Fibroblast of skin of left quadriceps (primary cell): ENCODE measurements around the gene CRTC3.
"Not testable (repeated sequence)": the region's sequence is repeated elsewhere in the genome, so short reads cannot be mapped to it uniquely, and the experiment has no call there.

Experiments used
- DNase-seq, 2 experiments: peaks; one replicate each; pipeline ENCODE4 v3.0.0-alpha.2; 2013; ENCODE audit warnings: low read depth in 2 of 2

The CRTC3 gene

DNA sequence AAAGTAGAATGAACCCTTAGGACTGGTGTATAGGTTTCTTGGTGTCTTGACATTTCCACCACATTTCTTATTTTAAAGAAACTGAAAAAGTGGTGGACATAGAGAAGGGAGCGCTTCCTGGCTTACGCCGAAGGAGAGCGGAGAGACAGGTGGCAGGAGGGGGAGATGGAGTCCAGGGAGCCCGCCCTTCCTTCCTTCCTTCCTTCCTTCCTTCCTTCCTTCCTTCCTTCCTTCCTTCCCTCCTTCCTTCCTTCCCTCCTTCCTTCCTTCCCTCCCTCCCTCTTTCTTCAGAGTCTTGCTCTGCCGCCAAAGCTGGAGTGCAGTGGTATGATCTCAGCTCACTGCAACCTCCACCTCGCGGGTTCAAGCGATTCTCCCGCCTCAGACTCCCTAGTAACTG is 143.6 kb downstream of the CRTC3 start:
- not testable (repeated sequence) for DNase-seq

- DNase-seq, result no peak
Observed at GRCh38 chr15:90674476-90674875, 144.8 kb downstream of the CRTC3 start.

GRCh38 chr15:90675464-90675863 is 145.7 kb downstream of the CRTC3 start:
- no peak for DNase-seq

- DNase-seq, result no peak
Observed at GRCh38 chr15:90677807-90678790, 148.4 kb downstream of the CRTC3 start.

- DNase-seq, result no peak
Observed at GRCh38 chr15:90679959-90680358, 150.2 kb downstream of the CRTC3 start.

GRCh38 chr15:90680371-90680935 is 150.7 kb downstream of the CRTC3 start:
- DNase-seq, result peak; percentile 97

GRCh38 chr15:90681056-90681455 is 151.3 kb downstream of the CRTC3 start:
- no peak for DNase-seq

DNA sequence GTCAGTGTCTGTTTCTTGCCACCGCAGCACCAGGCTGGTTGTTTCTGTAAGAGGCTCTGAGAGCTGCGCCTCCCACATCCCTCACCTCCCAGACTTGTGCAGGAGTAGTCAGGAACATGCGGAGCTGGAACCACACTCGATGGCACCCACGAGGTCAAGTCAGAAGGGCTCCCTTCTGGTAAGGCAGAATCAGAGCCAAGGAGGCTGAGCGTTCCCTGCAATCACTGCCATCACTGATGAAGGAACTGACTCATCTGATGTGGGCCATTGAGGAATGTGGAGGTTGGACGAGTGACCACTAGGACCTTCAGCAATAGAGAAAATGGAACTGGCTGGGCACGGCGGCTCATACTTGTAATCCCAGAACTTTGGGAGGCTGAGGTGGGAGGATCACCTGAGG is 151.8 kb downstream of the CRTC3 start:
- no peak for DNase-seq

DNA sequence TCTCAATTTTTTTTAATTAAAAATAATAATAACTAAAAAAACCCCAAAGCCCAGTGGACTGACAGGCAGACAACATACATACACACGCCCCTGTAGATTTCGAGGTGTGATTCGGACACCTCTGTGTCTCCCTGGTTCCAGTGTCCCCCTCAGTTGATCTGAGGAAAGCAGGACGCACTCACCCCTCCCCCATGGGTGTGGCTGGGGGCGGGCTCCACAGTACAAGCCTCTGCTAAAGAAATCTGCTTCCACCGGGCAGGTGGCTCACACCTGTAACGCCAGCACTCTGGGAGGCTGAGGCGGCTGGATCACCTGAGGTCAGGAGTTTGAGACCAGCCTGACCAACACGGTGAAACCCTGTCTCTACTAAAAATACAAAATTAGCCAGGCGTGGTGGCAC is 153.6 kb downstream of the CRTC3 start:
- DNase-seq, result no peak

GRCh38 chr15:90683876-90684275 is 154.2 kb downstream of the CRTC3 start:
- DNase-seq, result no peak

GRCh38 chr15:90684281-90684680 is 154.6 kb downstream of the CRTC3 start:
- no peak for DNase-seq

DNA sequence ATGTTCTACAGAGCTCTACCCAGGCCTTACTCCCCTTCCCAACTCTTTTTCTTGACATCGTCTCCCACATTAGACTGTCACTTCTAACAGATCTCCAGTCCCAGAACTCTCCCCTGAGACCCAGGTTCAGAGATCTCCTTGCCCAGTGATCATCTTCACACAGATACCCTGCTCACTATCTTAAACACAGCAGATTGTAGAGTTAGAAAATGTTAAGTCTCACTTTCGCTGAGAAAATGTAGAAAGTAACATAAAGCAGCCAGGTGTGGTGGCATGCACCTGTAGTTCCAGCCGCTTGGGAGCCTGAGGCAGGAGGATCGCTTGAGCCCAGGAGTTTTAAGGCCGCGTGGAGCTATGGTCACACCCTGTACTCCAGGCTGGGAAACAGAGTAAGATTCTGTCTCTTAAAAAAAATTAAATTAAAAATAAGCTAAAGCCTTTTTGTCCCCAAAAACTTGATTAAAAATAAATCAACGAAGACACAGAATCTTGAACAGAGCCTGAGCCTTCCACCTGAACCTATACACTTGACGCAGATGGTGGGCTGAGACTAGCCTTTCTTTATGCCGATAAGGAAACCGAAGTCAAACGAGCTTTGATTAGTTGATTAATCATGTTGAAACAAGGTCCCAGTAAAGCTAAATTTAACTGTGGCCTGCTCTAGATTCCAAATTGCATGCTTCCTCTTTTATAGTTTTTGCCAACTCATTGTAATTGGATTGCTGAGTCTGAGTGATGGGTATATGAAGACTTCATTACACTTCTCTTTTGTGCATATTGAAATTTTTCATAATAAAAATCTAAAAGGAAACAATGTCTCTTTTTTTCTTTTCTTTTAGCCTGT is 156.1 kb downstream of the CRTC3 start:
- no peak for DNase-seq

- no peak for DNase-seq
Observed at GRCh38 chr15:90686435-90687218, 156.9 kb downstream of the CRTC3 start.

- not testable (repeated sequence) for DNase-seq
Observed at GRCh38 chr15:90689326-90689961, 159.7 kb downstream of the CRTC3 start.

DNA sequence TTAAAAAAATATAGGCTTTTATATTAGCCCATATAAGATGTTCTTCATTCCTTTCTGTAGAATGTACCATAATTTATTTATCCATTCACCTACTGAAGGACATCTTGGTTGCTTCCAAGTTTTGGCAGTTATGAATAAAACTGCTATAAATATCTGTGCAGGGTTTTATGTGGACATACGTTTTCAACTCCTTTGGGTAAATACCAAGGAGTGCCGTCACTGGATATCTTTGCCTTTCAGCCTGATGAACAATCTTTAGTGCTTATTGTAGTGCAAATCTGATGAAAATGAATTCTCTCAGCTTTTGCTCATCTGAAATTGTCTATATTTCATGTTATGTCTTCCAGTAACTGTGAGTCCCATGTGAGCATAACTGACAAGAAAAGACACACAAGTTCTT is 160.9 kb downstream of the CRTC3 start:
- DNase-seq, result no peak

GRCh38 chr15:90691369-90691768 is 161.6 kb downstream of the CRTC3 start:
- DNase-seq, result no peak

GRCh38 chr15:90691982-90692773 is 162.5 kb downstream of the CRTC3 start:
- DNase-seq, result no peak
